Colonic mucosa (tissue), 4 donors: ENCODE measurements around the gene MLC1. TPM values are rescaled to one million over a fixed set of nuclear protein-coding genes. Genes with fewer than 3 reads are reported as not detected.

Experiments
- DNase-seq: peaks from one replicate; pipeline ENCODE4 v3.0.0-alpha.2; 2020
- H3K27ac ChIP-seq: fragments of 200-600 bp; one replicate; pipeline ENCODE4 v1.8.0; 2021
- H3K27me3 ChIP-seq: fragments of 200-600 bp; one replicate; pipeline ENCODE4 v1.8.0; 2021
- H3K36me3 ChIP-seq: fragments of 200-600 bp; one replicate; pipeline ENCODE4 v1.8.0; 2021
- H3K4me1 ChIP-seq: fragments of 200-600 bp; one replicate; pipeline ENCODE4 v1.8.0; 2021; ENCODE audit warnings: mild to moderate bottlenecking
- H3K4me3 ChIP-seq: fragments of 200-600 bp; one replicate; pipeline ENCODE4 v1.8.0; 2021
- H3K9ac ChIP-seq, 2 donors: one replicate each; pipeline ENCODE4 v1.7.0; 2013; ENCODE audit warnings: control low read depth in 2 of 2, low read depth in 2 of 2, low read length in 2 of 2
- H3K9me3 ChIP-seq: fragments of 200-600 bp; one replicate; pipeline ENCODE4 v1.8.0; 2021
- intact Hi-C: fragments of 100-400 bp; cut with DNase I; formaldehyde crosslinking; loops from one replicate; pipeline ENCODE4 v1.14.1; 2022
- total RNA-seq, 2 donors: library from RNA; stranded (reverse); fragmentation: NEBNext Ultra II Directional in 1 of 2; extraction: Animal tissue kit (Norgen Biotek cat#: 25700) in 1 of 2; gene quantifications; one replicate each; pipeline ENCODE4 v1.2.1, GENCODE V29; 2021
- TF ChIP-seq, protein P1 (sequence below): fragments of 200-600 bp; IDR thresholded peaks from one replicate; pipeline ENCODE4 v1.8.0; 2022; ENCODE audit warnings: antibody characterized with exemption, mild to moderate bottlenecking
- donor health status: healthy.
- donor health status: DM: no; HTN: no; CAD: no.
- donor health status: DM: no; HTN: no; CAD: no.

Gene MLC1
- total RNA-seq, 2 donors from 2014 or later, result not detected

DNA sequence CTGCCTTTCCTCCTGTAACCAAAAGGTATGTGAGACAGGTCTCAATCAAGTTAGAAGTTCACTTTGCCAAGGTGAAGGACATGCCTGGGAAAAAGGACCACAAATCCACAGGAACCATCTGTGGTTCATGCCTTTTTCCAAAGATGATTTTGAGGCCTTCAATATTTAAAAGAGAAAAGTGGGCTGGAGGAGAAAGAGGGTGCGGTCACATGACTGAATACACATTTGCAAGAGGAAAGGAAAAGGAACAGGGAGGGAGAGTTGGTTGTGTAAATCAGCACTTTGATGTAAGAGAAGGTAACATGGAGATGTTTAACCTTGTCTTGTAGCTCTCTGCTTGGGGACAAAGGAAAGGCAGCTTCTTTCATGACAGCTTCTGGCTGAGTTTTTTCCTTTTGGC is 25.8 kb upstream of the MLC1 start:
- Histone ChIP-seq H3K27me3 (no peaks in the 10 kb centered on the region), H3K9me3 (no peaks in the 10 kb centered on the region), H3K27ac (no peak overlapping the region), H3K36me3 (no peaks in the 10 kb centered on the region), H3K4me3 (no peak overlapping the region), H3K4me1 (no peaks in the 10 kb centered on the region), H3K9ac (no peak overlapping the region)
- intact Hi-C loops, result no loop called here
- no peak for DNase-seq
- TF ChIP-seq, protein P1, sequence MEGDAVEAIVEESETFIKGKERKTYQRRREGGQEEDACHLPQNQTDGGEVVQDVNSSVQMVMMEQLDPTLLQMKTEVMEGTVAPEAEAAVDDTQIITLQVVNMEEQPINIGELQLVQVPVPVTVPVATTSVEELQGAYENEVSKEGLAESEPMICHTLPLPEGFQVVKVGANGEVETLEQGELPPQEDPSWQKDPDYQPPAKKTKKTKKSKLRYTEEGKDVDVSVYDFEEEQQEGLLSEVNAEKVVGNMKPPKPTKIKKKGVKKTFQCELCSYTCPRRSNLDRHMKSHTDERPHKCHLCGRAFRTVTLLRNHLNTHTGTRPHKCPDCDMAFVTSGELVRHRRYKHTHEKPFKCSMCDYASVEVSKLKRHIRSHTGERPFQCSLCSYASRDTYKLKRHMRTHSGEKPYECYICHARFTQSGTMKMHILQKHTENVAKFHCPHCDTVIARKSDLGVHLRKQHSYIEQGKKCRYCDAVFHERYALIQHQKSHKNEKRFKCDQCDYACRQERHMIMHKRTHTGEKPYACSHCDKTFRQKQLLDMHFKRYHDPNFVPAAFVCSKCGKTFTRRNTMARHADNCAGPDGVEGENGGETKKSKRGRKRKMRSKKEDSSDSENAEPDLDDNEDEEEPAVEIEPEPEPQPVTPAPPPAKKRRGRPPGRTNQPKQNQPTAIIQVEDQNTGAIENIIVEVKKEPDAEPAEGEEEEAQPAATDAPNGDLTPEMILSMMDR, result no peak

DNA sequence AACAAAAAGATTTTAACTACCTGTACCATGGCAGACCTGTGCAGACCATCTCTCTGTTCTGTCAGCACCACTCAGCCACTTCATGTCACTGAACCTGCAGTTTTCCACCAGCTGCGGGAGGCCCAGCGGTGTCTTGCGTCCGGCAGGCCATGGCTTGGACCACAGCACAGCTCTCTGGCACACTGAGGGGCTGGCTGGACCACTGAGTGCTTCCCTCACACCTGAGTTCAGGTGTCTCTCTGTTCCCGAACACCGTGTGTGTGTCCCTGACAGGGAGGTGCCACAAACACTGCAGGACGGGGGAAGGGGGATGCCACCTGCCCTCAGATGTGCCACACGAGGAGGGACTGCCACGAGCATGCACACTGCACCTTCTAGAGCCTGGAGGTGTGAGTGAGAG is 22.3 kb upstream of the MLC1 start:
- TF ChIP-seq, protein P1, result no peak
- H3K9me3 ChIP-seq, result no peaks in the 10 kb centered on the region
- DNase-seq, result no peak
- H3K4me1 ChIP-seq, result no peaks in the 10 kb centered on the region
- intact Hi-C loops, result no loop called here
- no peak overlapping the region for H3K9ac ChIP-seq
- no peaks in the 10 kb centered on the region for H3K27me3 ChIP-seq
- H3K27ac ChIP-seq, result no peak overlapping the region
- no peak overlapping the region for H3K4me3 ChIP-seq
- no peaks in the 10 kb centered on the region for H3K36me3 ChIP-seq

DNA sequence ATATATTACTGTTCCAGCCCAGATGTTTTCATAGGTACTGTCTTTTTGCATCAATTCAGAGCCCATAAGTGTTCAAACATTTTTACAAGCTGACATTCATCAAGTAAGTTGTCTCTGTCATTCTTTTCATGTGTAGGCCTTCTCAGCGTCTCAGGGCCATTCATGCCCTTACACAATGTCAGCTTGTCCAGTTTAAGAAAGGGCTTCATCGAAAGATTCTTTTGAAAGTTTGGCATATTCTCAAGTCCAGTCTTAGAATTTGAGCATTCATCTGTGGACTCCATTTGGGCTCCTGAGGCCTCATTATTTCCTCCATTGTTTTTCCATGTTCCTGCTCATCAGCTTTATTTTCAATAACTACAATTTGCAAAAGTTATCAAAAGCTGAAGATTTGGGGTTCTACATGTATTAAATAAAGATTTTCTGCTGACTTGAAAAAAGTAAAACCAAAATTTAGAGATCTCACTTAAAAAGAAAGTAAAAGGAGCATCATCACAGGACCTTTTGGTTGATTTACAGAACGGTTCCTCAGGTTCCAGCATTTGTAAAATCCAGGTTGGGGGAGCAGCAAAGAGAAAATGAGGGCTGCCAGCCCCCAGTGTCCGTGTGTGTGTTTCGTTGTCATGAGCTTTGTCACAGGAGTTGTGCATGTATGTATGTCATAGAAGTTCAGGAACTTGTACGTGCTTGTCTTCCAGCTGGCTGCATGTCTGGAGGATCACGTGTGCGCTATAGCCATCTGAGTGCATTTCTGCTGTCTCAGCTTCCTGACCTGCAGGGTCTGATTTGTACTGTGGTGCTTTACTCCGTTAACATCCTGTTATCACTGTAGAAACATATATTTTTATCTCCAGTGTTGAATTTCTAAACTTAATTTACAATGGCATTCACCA is 20.2 kb upstream of the MLC1 start:
- Histone ChIP-seq H3K4me1 (no peaks in the 10 kb centered on the region), H3K27me3 (no peaks in the 10 kb centered on the region), H3K27ac (no peak overlapping the region), H3K9ac (no peak overlapping the region), H3K4me3 (no peak overlapping the region), H3K36me3 (no peaks in the 10 kb centered on the region), H3K9me3 (no peaks in the 10 kb centered on the region)
- intact Hi-C loops, result no loop called here
- TF ChIP-seq, protein P1, result no peak
- DNase-seq, result no peak

DNA sequence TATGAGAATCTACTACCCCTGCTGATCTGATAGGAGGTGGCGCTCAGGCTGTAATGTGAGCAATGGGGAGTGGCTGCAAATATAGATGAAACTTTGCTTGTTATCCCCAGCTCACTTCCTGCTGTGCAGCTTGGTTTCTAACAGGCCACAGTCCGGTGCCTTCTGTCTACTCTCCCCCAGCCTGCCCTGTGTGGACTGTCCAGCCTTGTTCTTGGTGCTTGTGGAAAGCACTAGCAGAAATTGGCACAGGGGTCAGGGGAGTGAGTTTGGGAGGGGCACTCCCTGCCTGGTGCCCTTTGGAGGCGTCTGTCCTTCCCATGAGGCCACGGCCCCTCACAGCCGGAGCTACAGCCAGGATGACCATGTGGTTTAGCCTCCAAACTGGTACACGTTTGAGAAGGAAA is 18.9 kb upstream of the MLC1 start:
- no peaks in the 10 kb centered on the region for H3K9me3 ChIP-seq
- no peaks in the 10 kb centered on the region for H3K36me3 ChIP-seq
- no peak overlapping the region for H3K27ac ChIP-seq
- TF ChIP-seq, protein P1, result no peak
- no peaks in the 10 kb centered on the region for H3K27me3 ChIP-seq
- no peak overlapping the region for H3K9ac ChIP-seq
- no peak overlapping the region for H3K4me3 ChIP-seq
- intact Hi-C loops, result no loop called here
- no peak for DNase-seq
- H3K4me1 ChIP-seq, result no peaks in the 10 kb centered on the region

DNA sequence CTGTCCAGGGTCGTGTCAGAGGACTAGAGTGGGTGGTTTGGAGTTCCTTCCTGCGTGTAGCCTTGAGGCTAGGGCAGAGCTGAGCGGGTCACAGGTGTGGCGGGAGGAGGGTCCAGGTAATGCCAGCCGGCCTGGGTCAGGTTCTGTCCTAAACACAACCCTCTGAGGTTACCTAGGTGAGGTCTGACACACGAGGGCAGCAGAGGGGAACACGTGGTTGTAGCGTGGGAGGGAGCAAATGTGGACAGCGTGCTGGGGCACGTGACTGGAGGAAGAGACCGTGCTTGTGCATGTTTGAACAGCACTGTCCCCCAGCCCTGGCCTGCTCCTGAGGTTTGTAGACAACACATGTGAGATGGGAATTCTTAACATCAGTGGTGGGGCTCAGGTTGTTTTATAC is 17.7 kb upstream of the MLC1 start:
- intact Hi-C loops, result no loop called here
- no peak for DNase-seq
- TF ChIP-seq, protein P1, result no peak

More for the DNA sequence above, 17.7 kb upstream of the MLC1 start:
- no peaks in the 10 kb centered on the region for H3K9me3 ChIP-seq
- no peak overlapping the region for H3K27ac ChIP-seq
- no peaks in the 10 kb centered on the region for H3K4me1 ChIP-seq
- no peak overlapping the region for H3K9ac ChIP-seq
- no peaks in the 10 kb centered on the region for H3K27me3 ChIP-seq
- no peak overlapping the region for H3K4me3 ChIP-seq
- H3K36me3 ChIP-seq, result no peaks in the 10 kb centered on the region
